Fibroblast of lung (primary cell): Measurements from ENCODE around the gene KCNJ14.

ENCODE experiments used
- EZH2 ChIP-seq: IDR thresholded peaks from 2 replicates; pipeline ENCODE4 v1.5.1; 2012; ENCODE audit warnings: low read length, control low read depth, mild to moderate bottlenecking; ENCODE audit errors: missing control alignments
- TF ChIP-seq, protein P1 (sequence below), 2 donors: IDR thresholded peaks in 1 of 2; conservative IDR thresholded peaks in 1 of 2; 1 replicate in 1 of 2; 2 replicates in 1 of 2; pipeline ENCODE4 v1.5.1; 2011 to 2012; ENCODE audit warnings: low read length in 2 of 2, control low read depth in 1 of 2, inconsistent platforms in 1 of 2, low read depth in 1 of 2, mild to moderate bottlenecking in 1 of 2

- TF ChIP-seq EZH2, result no peak
- TF ChIP-seq, protein P1, sequence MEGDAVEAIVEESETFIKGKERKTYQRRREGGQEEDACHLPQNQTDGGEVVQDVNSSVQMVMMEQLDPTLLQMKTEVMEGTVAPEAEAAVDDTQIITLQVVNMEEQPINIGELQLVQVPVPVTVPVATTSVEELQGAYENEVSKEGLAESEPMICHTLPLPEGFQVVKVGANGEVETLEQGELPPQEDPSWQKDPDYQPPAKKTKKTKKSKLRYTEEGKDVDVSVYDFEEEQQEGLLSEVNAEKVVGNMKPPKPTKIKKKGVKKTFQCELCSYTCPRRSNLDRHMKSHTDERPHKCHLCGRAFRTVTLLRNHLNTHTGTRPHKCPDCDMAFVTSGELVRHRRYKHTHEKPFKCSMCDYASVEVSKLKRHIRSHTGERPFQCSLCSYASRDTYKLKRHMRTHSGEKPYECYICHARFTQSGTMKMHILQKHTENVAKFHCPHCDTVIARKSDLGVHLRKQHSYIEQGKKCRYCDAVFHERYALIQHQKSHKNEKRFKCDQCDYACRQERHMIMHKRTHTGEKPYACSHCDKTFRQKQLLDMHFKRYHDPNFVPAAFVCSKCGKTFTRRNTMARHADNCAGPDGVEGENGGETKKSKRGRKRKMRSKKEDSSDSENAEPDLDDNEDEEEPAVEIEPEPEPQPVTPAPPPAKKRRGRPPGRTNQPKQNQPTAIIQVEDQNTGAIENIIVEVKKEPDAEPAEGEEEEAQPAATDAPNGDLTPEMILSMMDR (conservative IDR thresholded peaks at IDR 0.05 in 1 of 2, IDR thresholded peaks at IDR 0.05 in 1 of 2; ENCODE audit: low read depth in 1 of 2, low read length in 2 of 2), result no peak
Measured at GRCh38 chr19:48444936-48445200, 10.5 kb upstream of the KCNJ14 start.
